NCI-H146 (cell line): ENCODE results near the gene ASIC2.

Experiments used
- DNase-seq: peaks from one replicate; lab custom pipeline; 2025; lab: John Stamatoyannopoulos, UW

Gene ASIC2

DNA sequence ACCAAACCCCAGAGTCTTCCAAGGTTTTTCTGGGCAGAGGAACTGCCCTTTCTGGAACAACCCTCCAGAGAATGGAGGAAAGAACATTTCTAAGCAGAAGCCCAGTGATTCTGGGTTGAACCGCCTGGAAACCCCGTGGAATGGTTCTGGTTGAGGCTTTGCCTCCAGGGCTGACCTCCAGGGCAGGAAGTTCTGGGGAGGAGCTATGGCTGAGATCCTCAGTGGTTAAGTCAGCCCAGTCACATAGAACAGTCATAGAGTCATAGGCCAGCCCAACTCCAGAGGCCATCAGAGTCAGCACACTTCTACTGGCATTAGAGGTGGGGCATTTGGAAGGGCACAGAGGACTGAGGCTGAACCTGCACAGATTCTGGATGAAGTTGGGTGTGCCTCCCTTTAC is 235.5 kb downstream of the ASIC2 start:
- no peak for DNase-seq

DNA sequence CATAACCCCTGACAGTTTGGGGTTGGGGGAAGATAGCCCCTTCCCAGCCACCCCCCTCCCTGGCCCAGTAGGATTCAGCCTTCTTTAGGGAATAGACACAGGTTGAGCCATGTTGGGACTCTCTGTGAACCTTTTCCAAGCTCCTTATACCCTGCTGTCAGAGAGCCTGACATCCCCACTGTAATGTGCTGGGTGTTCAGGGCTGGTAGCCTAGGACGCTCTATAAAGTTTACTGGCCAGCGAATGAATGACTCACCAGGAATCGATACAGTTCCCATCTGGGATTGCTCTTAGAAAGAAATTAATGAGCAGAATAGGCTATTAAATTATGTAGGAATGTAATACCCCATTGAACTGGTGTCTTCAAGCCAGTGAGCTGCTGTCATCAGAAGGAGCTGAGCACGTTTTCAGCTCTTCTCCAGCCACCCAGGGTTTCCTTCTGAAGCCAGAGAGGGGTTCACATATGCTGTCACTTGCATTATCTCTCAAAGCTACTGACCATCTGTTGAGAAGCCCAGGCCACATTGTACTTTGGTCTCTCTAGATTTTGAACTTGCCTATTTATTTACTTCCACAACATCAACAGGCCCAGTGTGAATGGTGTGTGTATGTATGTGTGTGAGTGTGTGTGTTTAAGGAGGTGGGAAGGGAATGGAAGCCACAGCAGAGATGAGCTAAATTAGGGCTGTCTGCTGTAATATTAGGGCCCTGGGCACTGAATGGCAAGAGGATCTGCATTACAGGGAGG is 236.5 kb downstream of the ASIC2 start:
- DNase-seq: no peak

DNA sequence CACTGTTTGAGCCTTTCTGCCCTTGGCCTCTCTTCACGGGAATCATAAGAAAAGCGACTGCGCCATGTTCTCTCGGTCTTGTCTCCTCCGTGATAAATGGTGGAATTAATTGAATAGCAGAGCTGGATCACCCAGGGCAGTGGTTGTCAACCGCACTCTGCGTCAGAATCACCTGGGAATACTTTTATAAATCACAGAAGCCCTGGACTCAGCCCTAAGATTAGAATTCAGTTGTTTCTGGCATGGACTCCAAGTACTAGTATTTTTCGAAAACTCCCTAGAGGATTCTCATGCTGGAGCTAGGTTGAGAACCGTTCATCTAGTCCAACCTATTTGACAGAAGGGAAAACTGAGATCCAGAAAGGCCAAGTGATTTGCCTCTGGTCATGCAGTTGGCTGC is 237.3 kb downstream of the ASIC2 start:
- DNase-seq: no peak

DNA sequence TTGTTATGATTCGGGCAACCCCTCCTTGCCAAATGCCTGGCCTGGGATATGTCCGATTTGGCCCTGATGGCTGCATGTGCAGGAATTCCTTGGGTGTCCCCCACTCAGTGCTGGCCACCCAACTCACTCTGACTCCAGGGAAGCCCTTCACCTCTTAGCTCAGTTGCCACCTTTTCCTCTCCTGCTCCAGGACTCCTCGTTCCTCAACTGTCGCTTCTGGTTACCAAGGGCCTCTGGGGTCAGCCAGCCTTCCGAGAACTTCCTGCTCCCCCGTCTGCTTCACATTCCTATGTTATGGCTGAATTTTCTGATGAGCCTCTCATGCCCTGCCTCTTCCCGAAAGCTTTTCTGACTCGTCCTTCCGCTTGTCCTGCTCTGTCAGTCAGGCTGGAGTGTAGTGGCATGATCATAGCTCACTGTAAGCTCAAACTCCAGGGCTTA is 237.9 kb downstream of the ASIC2 start:
- DNase-seq: no peak

DNA sequence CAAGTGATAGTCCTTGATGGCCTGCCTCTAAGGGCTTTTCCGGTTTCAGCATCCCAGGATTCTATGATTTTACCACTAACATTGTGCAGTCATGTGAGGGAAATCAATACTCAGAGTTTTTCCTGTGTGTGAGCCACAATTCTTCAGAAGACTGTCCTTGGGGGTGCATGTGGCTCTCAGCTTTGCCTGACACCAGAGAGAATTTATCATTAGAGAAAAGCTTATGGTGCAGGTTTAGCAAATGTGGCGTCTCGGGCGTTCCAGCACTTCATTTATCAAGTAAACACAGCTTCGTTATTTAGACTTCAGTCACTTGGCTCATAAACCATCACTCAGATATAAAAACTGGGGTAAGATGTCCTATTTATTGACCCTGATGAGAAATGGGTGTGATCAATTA is 238.7 kb downstream of the ASIC2 start:
- DNase-seq: no peak

DNA sequence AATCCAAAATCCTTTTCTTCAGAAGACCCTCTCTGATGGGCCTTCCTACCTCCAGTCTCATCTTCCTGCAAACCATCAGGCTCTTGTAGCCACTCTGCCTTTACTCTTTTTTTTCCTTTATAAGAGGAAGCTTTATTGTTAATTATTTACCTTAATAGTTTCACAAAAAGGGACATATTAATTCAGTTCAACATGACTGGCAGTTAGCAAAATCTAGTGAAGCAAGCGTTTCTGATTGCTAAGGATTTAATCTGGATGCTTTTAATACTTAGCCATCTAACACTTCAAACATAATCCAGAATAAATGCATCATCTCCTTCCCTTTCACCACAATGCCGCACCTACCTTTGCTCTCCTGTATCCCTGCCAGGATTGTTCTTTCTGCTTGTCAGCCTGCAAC is 239.4 kb downstream of the ASIC2 start:
- DNase-seq: no peak

DNA sequence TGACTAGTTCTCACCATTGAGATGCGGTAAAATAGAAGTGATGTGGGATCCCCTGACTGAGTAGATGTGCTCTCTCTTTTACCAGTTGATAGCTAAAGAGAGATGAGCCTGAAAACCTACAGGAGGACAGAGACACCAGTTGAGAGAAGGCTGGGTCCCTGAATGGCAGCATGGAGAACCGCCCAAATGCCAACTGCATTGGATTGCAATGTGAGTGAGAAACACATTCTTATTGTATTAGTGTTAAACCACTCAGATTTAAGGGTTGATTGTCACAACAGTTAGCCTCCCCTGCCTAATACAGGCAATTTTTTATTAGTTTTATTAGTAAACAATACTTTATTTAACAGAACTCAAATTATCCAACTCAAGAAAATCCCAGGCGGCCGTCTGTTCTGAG is 240.2 kb downstream of the ASIC2 start:
- DNase-seq: no peak

DNA sequence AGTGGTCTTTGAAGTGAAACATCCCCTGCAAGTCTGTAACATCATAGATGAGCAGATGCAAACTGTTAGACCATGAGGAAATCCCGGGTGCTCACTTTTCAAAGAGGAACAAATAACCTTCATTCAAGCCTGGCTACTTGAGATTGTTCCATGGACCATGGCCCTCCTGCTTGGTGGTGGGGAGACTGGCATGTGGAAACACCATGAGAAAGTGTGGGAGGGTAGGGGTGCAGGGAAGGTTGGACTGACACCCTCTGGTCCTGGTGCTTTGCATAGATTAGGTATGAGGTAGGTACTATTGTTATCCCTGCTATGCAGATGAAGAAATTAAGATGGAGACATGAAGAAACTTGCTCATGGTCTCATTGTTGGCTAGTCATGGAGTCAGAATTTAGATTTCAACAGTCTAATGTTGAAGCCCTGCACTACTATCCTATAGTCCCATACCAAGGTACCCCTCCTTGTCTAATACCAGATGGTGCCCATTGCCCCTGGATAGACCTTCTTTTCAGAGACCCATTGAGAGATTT is 242.4 kb downstream of the ASIC2 start:
- no peak for DNase-seq

DNA sequence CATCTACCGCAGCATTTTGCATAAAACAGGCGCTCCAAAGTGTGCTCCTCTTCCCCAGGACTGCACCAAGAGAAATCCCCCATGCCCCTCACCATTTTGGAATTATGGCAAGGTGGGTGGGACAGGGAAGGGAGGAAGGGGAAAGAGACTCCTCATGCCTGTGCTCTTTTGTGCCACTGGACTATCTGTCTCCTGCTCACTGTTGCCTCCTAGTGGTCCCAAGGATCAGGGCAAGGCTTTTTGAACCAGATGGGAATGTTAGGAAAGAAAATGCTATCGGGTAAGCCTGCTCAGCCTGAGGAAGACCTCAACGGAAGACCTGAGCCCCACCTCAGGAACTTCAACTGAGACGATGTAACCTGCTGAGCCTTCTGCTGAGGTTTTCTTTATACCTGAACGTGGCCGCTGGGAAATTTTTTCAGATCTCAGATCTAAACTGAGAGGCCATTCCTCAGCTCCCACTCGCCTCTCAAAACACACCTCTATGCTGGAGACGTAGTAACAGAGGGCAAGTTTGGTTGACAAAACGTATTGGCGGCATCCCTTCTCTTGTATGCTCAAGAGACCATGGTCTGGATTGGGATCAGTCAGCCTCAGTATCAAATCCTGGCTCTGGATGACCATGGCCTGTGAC is 243.2 kb downstream of the ASIC2 start:
- peak; percentile 6 for DNase-seq

DNA sequence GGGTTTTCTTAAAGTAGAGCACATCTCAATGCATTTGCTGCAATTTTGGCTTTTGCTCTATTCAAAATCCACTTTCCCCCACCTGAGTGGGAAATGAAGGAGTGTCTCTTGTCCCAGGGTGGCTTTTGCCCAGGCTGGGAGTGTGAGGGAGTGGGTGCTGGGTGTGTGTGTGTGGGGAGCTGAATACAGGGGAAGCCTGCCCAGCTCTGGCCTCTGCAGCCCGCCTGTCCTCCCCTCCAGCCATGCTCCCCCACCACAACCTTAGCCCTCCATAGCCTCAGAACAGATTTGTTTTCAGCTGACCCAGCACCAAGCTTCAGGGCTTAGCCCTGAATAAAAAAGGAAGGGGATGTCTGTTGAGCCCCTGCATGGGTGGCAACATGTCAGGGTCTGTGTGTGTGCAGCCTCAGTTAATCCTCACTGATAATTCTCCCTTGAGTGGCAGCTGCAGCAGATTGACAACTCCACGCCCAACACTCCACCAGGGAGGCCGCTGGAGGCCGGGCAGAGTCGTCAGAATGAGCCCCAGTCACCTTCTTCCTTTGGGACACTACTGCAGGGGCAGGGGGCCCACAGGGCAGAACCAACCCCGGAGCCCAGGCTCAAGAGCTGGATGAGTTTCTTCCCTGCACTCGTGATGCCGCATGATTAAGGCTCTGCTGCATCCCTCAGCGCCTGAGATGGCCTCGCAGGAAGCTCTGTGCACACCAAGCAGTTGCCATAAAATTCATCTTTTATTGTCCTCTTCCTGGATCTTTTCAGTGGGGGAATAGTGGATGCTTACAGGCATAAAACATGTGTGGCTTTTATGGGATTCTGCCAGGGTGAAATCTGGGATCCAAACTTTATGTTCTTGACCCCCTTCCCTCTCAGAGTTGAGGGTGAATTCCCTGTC is 246.5 kb downstream of the ASIC2 start:
- DNase-seq: no peak

DNA sequence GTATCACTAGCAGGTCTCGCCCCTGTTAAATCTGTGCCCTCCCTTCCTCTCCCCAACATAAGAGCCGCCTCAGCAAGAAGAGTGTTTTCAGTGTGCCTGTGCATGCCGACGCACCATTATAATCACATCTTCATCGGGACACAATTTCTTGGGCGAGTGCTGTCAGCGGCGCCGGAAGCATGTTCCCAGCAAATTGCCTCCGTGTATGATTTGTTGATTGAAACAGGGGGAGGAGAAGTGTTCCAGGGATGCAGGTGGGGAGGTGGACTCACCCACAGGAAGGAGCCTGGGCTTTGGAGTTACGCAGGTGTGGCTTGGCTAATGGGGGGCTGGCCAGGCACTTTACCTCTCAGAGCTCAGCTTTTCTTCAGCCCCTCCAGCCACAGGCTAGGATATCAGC is 247.9 kb downstream of the ASIC2 start:
- DNase-seq: no peak

DNA sequence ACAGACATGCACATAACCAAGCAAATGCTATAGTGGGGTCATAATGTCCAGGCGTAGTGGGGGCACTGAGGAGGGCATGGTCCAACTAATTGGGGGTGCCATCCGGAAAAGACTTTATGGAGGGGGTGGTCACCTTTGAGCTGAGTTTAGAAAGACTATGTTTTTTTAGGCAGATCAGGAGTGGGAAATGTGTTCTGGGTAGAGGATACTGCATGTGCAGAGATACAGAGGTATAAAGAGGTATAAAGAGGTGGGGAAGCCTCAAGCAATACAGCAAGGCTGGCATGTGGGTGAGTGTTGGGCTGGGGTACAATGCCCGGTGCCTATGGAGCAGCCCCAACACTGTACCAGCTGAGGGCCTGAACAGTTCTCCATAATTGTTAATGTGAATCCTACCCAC is 248.3 kb downstream of the ASIC2 start:
- no peak for DNase-seq

DNA sequence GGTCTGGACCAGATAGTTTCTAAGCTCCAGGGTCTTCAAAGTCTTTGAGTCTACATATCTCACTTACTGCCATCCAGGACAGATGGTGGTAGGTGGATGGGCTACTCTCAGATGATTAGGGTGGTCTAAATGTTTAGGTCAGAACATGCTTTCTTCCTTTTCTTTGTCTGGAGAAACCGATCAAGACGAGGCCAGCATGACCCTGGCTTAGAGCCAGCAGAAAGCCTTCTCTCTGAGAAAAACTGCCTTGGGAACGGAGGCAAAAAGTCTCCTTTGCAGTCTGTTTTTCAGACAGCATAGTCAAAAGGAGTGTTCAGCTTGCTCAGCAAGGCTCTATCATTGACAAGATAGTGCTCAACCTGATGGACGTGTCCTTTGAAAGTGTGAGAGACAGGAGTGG is 252.6 kb downstream of the ASIC2 start:
- no peak for DNase-seq

DNA sequence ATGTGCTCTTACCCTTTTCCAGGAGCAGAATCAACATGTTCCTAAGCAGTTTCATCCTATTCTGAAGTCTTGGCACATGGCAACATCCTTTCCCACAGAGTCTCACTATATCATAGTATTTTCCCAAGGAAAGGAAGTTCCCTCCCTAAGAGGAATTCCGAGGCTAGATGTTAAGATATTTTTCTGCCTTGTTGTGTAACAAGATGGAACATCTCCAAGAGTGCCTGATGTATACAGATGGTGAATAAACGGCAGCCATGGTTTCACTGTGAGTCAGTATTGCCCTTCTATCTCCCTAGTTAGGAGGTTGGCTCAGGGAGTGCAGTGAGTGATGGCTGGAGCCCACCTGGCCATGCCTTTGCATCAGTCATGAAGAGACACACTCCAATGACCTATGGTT is 253.2 kb downstream of the ASIC2 start:
- DNase-seq: no peak

DNA sequence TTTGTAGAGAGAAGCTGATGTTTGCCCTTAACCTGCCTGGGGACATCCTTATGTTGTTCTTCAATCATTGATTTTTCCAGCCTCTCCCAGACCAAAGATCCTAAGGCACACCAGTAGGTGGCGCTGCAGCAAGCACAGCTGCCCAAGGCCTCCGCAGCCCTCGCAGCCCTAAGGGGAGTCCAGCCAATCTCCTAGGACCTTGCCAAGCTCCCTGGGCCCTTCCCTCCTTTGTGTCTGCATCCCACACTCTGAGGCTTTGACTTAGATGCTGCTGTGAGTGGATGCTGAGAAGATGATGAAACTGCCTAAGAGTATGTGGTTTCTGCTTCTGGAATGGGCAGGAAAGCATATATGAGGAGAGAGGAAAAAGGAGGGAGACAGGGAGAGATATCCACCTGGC is 254.4 kb downstream of the ASIC2 start:
- no peak for DNase-seq

DNA sequence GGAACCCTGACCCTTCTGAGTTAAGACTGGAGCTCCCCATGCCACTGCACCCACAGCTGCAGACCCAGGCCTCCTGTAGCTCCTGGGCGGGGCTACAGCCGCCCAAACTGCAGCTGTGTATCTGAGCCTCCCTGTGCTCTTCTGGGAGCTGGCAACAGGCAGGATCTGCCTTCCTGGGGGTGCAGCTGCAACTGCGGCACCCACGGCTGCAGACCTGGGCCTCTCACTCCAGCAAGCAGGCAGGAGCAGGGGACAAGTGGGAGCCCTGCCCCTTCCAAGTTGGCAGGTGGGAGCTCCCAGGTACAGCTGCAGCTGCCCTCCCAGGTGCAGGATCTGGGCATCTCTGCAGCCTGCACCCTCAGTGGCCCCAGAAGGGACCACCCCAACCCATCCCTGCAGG is 259.9 kb downstream of the ASIC2 start:
- DNase-seq: no peak

DNA sequence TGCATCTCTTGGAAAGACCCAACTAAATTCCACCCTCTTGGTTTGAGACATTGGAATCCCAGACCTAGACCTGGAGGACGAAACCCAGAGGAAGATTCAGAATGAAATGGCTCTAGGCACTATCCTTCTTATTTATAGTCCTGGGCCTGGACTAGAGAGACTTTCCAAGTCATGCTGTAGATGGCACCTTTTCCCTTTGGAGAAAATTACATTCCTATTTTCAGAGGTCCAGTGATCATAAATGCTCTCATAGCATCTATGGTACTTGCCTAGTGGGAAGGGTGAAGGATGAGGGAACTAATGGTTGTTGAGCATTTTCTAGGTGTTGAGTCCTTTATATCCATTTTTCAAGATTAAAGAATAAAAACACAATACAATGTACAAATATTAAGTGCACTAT is 264.3 kb downstream of the ASIC2 start:
- no peak for DNase-seq

DNA sequence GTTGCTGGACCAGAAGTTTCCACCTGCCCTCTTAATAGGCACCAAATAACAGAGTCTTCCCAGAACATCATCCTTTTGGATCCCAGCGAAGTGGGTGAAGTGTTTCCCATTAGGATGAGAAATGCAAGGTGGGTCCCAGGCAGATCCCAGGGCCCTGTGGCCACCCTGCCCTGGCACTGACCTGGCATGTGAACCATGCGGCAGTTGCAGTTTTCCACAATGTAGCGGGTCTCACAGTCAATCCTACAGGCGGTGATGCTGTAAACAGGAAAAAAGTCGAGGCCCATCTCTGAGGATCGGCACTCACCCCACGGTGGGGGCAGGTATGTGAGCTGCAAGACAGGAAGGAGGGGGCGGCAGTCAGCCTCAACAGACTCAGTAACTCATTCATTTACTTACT is 265.0 kb downstream of the ASIC2 start:
- no peak for DNase-seq

DNA sequence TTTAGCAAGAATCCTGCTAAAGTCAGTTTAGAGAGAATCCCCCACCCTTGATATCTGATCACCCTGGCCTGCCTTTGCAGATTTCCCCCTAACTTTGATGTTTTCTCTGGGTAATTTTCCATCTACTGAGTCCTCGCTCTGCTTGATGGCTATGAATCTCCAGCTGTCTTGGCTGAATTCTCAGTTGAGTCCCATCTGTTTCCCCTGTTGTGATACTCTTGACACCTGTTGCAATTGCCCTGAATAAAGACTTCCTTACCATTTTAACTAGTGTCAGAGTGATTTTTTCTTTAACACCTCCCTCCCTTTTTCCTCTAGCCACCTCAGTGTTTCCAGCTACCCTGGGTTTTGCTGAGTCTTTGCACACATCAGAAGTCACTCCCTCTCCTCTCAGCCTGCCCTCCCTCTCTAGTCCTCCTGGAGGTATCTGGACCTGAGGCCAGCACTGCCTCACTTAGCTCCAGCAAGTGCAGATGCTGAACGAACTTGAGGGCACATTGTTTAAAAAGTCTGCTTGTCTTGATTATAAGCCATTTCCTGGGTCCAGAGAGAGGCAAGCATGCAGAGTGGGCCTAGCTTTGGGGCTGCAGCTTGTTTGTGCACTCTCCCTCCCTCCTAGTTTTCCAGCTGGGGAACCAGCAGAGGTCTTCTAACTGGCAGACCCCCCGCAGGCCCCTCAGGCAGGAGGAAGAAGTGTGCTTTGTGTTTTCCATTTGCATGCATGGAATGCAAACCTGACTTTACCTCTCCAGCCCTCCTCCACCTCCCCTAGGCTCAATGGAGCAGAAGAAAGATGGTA is 268.2 kb downstream of the ASIC2 start:
- no peak for DNase-seq

DNA sequence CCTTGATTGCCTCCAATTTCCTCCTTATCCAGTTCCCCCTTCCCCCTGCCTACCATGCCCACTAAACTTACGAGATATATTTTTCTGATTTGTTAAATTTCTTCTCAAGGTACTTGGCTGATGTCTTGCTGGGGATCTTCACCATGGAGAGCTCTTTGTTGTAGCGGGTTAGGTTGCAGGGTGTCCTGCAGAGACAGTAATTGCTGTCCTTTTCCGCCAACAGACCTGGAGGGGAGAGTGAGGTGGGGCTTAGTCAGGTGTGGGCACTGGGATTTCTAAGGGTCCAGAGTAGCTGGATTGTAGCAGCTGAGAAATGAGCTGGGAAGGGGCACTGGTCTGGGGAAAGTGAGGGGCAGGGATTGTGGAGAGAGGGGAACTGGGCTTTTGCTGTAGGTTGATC is 269.3 kb downstream of the ASIC2 start:
- DNase-seq: no peak

DNA sequence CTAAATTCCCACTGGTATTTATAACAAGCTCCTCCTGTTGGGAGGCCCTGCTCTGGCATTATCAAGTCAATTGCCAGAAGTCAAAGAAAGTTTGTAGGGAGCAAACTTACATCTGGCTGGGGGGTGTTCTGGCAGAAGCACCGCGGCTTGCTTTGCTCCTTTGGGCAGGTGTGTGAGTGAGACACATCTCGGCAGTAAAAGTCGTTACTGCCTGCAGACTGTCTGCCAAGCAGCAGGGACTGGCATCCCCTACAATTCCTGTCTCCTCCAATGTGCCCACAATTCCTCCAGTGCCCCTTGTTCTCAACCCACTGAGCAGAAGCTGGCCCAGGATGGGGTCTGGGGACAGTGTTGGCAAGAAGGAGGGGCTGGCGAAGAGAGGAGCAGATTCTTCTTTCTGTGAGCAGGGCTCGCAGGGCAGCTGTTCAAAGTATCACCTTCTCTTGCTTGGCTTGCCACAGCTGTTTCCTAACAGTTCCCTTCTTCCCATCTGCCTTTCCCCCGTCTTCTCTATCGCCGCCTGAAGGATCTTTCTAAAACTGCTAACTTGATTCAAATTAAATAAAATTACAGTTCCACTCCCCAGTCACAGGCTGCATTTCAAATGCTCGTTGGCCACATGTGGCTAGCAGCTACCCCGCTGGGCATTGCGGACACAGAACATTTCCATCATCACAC is 271.2 kb downstream of the ASIC2 start:
- no peak for DNase-seq
